ENCODE measurements around the gene MANBA.

DNA sequence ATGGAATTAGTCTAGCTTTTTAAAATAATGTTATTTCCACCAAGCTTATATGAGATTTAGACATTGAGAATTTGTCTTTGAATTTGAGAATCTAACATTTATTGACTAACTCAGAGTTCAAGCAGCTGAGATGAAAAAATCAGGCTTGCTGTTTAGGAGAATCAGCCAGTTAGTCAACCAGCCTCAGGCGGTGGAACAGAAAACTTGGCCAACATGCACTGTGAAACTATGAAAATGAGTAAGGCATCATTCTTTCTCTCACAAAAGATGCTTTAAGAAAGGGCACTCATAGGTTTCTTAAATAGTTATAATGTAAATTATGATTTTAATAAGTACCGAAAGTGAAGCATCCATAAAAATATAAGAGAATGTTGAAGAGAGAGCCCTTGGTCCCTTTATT is 175.4 kb downstream of the MANBA start:
- TF ChIP-seq, protein P1, sequence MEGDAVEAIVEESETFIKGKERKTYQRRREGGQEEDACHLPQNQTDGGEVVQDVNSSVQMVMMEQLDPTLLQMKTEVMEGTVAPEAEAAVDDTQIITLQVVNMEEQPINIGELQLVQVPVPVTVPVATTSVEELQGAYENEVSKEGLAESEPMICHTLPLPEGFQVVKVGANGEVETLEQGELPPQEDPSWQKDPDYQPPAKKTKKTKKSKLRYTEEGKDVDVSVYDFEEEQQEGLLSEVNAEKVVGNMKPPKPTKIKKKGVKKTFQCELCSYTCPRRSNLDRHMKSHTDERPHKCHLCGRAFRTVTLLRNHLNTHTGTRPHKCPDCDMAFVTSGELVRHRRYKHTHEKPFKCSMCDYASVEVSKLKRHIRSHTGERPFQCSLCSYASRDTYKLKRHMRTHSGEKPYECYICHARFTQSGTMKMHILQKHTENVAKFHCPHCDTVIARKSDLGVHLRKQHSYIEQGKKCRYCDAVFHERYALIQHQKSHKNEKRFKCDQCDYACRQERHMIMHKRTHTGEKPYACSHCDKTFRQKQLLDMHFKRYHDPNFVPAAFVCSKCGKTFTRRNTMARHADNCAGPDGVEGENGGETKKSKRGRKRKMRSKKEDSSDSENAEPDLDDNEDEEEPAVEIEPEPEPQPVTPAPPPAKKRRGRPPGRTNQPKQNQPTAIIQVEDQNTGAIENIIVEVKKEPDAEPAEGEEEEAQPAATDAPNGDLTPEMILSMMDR (IDR thresholded peaks at IDR 0.05) = no peak
- TF ChIP-seq POLR2A (IDR thresholded peaks at IDR 0.05) = no peak

Measured in adrenal gland (tissue), 5 donors.